ENCODE results near the gene WDPCP. TPM values are rescaled to one million over a fixed set of nuclear protein-coding genes. Genes with fewer than 3 reads are reported as not detected.
A peak's percentile ranks its signal among the peaks of the same experiment; 100 is the strongest.

The WDPCP gene
- total and polyA plus RNA-seq, 10 of the 15 experiments (the other 5 are each of a cell fraction or from before 2014, with no cell fraction given) = 2.1 to 7.9 (median 4.6) TPM

DNA sequence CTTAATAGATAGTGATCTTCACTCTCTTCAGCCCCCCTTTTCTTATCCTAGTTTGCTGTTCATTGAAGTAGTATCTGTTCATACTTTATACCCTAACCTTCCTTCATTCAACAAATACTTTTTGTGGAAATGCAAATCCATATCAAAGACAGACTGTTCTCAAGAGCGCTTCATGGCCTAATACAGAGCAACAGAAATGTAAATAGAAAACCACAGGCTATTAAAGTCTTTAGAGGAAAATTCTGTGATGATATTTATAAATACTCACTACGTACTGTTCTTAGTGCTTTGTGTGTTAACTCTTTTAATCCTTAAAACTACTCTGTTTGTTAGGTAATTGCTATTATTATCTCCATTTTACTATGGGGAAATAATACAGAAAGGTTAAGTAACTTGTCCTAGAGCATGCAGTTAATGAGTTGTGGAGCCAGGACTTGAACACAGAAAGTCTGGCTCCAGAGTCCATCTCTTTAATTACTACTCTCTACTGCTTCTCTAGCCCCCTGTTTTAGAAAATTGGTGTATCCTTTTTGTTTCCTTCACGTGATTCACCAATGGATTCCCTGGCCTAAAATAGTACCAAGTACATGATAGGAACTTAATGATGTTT lies 3.4 kb upstream of the WDPCP start (continued):
- TF ChIP-seq ZNF207 (IDR thresholded peaks at IDR 0.05; ENCODE audit: borderline replicate concordance) (no peak), SMAD5 (IDR thresholded peaks at IDR 0.05; ENCODE audit: low read depth) (no peak), RB1 (IDR thresholded peaks at IDR 0.05; ENCODE audit: borderline replicate concordance) (no peak), STAT3 (IDR thresholded peaks at IDR 0.05; ENCODE audit: low read depth, low read length) (no peak)

DNA sequence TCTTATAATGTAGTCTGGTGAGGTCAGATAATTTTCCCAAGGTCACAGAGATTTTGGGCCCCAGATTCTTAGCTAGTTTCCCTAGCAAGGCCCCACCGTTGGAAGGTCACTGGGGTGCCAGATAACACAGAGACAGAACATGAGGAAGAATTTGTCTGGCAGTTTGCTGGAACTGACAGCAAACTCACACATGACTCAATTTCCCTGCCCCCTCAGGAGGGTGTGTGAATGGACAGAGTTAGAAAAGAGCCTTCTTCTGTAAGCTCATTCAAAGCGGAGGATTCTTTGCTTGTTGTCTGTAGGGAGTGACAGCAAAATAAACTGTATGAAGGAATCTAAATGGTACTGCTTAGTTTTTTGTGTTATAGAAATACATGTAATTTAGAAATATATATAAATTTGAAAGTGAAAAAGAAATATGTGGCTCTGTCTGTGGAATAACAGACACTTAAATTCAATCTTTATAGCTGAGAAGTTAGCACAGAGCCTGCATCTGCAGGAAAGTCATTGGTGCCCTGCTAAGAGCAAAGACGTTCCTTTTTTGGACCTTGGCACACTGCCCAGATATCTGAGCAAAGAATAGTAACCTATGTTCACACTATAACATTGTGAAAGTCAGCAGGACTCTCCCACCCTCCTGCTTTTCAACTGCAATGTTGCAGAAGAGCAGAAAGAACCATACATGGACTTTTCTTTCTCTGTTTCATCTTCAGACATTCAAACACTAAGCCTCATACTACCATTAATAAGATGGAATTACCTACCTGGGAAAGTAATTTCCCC lies 2.5 kb upstream of the WDPCP start:
- ATAC-seq (no peak), DNase-seq (ENCODE audit: low read depth, low spot score) (peak; percentile 37), FAIRE-seq (no peak)
- ChIA-PET CTCF (interaction anchor here (0.6 to 1.4 kb wide), 3 partner anchors 9 to 705 kb away, joined by 3 read pairs; no protein-coding TSS in a partner anchor), SMC1A (ENCODE audit: uncharacterized antibody, unreplicated experiment) (interaction anchor here (1.3 to 2.4 kb wide), 4 partner anchors 9 to 436 kb away, joined by 3 to 8 read pairs (median 4); no protein-coding TSS in a partner anchor), POLR2A (interaction anchor here (0.6 to 1.9 kb wide), 5 partner anchors 9 to 262 kb away, joined by 3 to 7 read pairs (median 4); partner anchors contain the start of gene UGP2), RAD21 (ENCODE audit: unreplicated experiment) (interaction anchor here (0.7 kb wide), 1 partner anchor 35 kb away, joined by 3 read pairs; no protein-coding TSS in a partner anchor)
- BruUV-seq (replicated peaks) = no TSS peak
- WGBS (ENCODE audit: insufficient coverage, insufficient replicate concordance, low lambda C conversion rate, missing lambda C conversion rate) = 52% methylated on average over 3 of the region's 3 CpGs
- H3K4me1 ChIP-seq (ENCODE audit: control insufficient read depth, insufficient read depth, low read length) = peaks cover 6% of the 10 kb centered on the region
- no peaks in the 10 kb centered on the region for H3K27me3 ChIP-seq (replicated peaks in 1 of 2; ENCODE audit: control insufficient read depth in 2 of 2, insufficient read depth in 2 of 2, low read length in 1 of 2)
- H4K20me1 ChIP-seq (ENCODE audit: control insufficient read depth, insufficient read depth) = no peaks in the 10 kb centered on the region
- intact Hi-C loops (cut with micrococcal nuclease; ENCODE audit: unreplicated experiment) = loop anchor here (5.0 kb wide), 1 partner anchor 271 kb away; no protein-coding TSS in a partner anchor
- peak overlapping the region; percentile 93 for H3K4me2 ChIP-seq (ENCODE audit: control insufficient read depth, insufficient read depth)
- no peak overlapping the region for H3K9ac ChIP-seq (ENCODE audit: control insufficient read depth, insufficient read depth, low read length)
- TF ChIP-seq MTA2 (IDR thresholded peaks at IDR 0.05; ENCODE audit: low read depth) (0 out of 2 replicates have a peak, but pooled peaks have one; percentile 9), MEF2B (IDR thresholded peaks at IDR 0.05; ENCODE audit: partially characterized antibody, poor library complexity, severe bottlenecking) (peak; percentile 71), MEF2A (IDR thresholded peaks at IDR 0.05; ENCODE audit: insufficient read depth, low read depth, low read length) (0 out of 2 replicates have a peak, but pooled peaks have one; percentile 20), RFX5 (IDR thresholded peaks at IDR 0.05; ENCODE audit: low read depth, low read length) (no peak), SMAD1 (IDR thresholded peaks at IDR 0.05; ENCODE audit: low read depth, partially characterized antibody) (peak; percentile 55)
- in situ Hi-C loops (cut with MboI) = no loop called here
- H3K9me3 ChIP-seq (replicated peaks; ENCODE audit: control insufficient read depth, insufficient read depth, low read length) = no peaks in the 10 kb centered on the region
- H3K36me3 ChIP-seq (ENCODE audit: control insufficient read depth in 2 of 2, insufficient read depth in 2 of 2, low read length in 1 of 2) = peaks cover 0 to 14% of the 10 kb centered on the region in 2 experiments; a peak in 1 of 4 replicates
- no peak overlapping the region for H2AFZ ChIP-seq (ENCODE audit: control insufficient read depth, low read depth, low read length)
- peaks cover 69% of the 10 kb centered on the region for H3K79me2 ChIP-seq (ENCODE audit: control insufficient read depth, insufficient read depth, low read length)
- peak overlapping the region; percentile 45 for H3K27ac ChIP-seq (ENCODE audit: control insufficient read depth, insufficient read depth)
- H3K4me3 ChIP-seq = peak overlapping the region; percentile 99
